HG03521 (cell line): ENCODE measurements around the gene AKAP10.
"Not testable (repeated sequence)": the region's sequence is repeated elsewhere in the genome, so short reads cannot be mapped to it uniquely, and the experiment has no call there.

Experiments
- ATAC-seq: cut with Tn5 transposase; IDR thresholded peaks from one replicate; pipeline ENCODE4 v1.9.1; 2021; ENCODE audit warnings: mild to moderate bottlenecking, moderate library complexity; ENCODE audit not compliant: unreplicated experiment

Gene AKAP10

DNA sequence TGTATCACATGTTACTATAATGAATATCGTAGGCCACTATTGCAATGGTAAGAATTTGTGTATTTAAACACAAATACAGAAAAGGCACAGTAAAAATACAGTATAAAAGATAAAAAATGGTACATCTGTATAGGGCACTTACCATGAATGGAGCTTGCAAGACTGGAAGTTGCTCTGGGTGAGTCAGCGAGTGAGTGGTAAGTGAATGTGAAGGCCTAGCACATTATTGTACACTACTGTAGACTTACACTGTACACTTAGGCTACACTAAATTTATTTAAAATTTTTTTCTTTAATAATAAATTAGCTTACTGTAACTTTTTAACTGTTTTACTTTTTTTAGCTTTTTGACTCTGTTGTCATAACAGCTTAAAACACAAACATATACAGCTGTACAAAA, 42.5 kb downstream of the AKAP10 start:
- no peak for ATAC-seq

GRCh38 chr17:19933628-19934027, 44.0 kb downstream of the AKAP10 start:
- ATAC-seq = no peak

- no peak for ATAC-seq
Observed at GRCh38 chr17:19933221-19933620, 44.4 kb downstream of the AKAP10 start.

DNA sequence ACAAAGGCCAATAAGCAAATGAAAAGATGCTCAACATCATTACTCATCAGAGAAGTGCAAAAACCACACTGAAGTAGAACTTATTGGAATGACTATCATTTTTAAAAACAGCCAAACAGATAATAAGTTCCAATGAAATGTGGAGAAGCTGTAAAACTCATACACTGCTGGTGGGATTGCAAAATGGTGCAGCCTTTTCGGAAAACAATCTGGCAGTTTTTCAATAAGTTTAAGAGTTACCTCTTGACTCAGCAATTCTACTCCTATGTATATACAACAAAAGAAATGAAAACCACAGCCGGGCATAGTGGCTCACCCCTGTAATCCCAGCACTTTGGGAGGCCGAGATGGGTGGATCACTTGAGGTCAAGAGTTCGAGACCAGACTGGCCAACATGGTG, 49.3 kb downstream of the AKAP10 start:
- ATAC-seq = no peak

DNA sequence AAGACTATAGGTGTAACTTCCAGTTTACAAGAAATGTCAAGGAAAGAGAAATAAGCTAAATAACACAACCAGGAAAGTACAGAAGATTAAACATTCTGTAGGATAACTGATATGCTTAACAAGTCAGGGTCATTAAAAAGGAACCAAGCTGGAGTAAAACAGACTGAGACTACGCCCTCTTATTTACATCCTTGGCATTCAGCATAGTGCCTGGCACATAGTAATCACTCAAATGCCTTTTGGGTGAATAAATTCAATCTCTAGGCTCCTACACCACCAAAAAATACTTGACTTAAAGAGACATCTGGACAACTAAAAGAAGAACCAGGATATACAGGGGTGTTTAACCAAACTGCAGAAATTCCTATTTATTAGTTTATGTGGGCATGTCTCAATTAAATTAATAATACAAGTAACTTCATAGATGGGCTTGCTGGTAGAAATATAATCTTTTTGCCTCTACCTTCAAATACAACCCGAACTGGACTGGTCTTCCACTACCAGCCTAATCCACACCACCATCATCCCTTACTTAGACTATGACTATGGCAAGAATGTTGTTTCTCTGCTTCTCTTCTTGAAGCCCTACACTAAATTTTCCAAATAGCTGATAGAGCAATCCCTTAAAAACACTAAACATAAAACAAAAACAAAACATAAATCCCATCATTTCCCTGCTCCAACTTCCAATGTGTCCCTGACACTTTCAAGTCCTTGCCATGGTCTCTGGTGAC, 62.2 kb downstream of the AKAP10 start:
- no peak for ATAC-seq

- no peak for ATAC-seq
Observed at GRCh38 chr17:19911033-19911432, 66.6 kb downstream of the AKAP10 start.

DNA sequence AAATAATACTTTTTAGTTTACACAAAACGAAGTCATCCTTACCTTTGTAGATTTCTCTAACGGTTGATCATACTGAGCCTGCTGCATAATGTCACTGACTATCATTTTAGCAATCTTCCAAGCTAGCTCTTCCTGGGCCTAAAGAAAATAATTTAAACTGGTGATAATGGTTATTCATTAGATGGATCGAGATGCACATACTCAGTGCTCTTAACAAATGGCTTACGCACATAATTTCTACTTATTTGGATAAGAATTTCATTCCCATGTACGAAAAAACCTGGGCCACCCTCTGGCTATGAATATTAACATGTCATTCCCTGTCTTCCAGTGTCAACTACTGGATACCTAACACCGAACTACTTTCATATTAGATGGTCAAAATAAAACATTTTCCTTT, 68.5 kb downstream of the AKAP10 start:
- no peak for ATAC-seq

- ATAC-seq = no peak
Observed at GRCh38 chr17:19905502-19905901, 72.1 kb downstream of the AKAP10 start.

- no peak for ATAC-seq
Observed at GRCh38 chr17:19904924-19905323, 72.7 kb downstream of the AKAP10 start.

GRCh38 chr17:19904412-19904811, 73.2 kb downstream of the AKAP10 start:
- ATAC-seq = no peak

GRCh38 chr17:19900809-19901208, 76.8 kb downstream of the AKAP10 start:
- no peak for ATAC-seq

DNA sequence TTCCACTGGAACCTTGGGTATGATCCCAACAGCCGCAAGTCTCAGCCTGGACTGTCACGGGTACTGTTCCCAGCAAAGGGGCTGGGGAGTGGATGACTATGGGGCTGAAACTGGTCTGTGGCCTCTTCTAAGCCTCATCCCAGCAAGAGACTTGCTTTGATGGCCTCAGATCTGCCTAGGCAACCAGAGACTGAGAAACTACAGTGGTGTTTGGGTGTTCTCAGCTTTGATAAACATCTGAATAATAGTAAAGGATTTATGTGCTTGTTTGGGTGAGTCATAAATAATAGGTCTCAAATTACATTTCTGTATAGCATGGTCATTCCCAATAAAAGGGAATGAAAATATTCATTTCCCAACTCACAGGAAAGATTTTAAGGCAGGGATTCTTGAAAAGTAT, 79.7 kb downstream of the AKAP10 start:
- ATAC-seq = no peak

GRCh38 chr17:19897090-19897837, 80.4 kb downstream of the AKAP10 start:
- no peak for ATAC-seq

- ATAC-seq = no peak
Observed at GRCh38 chr17:19896679-19897078, 80.9 kb downstream of the AKAP10 start.

DNA sequence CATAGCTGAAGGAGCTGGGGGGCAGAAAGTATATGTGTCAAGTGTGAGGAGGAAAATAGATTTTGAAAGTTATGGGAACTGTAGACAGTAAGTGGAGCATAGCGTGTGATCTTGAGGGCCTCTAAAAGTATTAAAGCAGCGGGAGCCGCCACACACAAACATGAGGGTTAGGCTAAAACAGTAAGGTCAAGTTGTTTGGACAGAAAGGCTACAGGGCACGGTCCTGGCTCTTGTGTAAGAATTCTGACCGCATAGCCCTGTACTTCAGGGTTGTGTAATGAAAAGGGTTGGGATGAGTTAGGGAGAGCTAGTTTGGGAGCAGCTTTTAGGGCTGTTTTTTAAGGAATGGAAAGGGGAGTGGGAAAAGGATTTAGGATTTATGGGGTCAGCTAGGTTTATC, 87.1 kb downstream of the AKAP10 start:
- ATAC-seq = not testable (repeated sequence)

DNA sequence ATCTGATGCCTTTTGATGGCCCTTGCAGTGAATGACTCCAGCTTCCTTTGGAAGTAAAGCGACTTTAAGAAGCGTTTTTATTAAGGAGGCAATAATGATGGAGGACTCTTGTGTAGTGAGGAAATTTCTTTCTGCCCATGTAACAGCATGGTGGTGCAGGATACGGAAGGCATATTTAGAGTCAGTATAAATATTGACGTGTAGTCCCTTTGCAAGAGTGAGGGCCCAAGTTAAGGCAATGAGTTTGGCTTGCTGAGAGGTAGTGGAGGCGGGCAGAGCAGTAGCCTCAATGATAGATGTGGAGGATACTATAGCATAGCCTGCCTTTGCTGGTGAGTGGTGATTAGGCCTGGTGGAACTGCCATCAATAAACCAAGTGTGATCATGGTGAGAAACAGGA, 87.6 kb downstream of the AKAP10 start:
- not testable (repeated sequence) for ATAC-seq

GRCh38 chr17:19886116-19886515, 91.5 kb downstream of the AKAP10 start:
- ATAC-seq = no peak

DNA sequence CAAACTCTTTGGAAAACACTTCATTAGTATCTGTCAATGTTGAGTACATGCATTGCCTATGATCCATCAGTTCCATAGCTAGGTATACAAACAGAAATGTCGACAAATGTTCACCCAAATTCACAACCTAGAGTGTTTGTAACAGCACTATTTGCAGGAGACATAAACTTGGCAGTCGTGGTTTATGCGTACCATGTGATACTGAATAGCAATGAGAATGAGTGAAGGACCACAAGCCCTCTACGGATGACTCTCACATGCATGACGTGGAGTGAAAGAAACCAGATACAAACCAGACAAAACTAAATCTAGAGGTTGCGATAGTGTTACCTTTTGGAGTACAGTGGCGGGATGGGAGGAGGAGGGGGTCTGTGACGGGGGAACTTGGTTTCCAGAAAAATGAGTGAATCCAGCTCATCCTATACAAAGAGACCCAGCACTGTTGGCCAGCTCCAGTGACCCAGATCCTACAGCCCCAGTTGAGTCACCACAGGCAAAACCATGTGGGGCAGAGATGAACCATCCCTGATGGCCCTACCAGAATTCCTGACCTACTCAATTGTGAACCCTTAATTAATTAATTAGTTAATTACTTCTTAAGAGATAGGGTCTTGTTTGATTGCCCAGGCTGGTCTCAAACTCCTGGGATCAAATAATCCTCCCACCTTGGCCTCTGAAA, 94.0 kb downstream of the AKAP10 start:
- no peak for ATAC-seq

DNA sequence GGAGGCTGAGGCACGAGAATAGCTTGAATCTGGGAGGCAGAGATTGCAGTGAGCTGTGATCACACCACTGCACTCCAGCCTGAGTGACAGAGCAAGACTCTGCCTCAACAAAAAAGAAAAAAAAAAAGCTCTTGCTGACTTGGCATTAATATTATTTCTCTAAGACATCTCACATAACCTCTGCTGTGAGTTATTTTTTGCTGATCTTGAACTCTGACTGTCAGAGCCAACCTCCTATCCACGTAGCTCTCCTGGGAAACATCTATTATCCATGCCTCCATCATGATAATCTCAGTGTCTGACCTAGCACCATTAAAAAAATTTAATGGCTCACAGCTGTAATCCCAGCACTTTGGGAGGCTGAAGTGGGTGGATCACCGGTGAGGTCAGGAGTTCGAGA, 97.2 kb downstream of the AKAP10 start:
- ATAC-seq = no peak

DNA sequence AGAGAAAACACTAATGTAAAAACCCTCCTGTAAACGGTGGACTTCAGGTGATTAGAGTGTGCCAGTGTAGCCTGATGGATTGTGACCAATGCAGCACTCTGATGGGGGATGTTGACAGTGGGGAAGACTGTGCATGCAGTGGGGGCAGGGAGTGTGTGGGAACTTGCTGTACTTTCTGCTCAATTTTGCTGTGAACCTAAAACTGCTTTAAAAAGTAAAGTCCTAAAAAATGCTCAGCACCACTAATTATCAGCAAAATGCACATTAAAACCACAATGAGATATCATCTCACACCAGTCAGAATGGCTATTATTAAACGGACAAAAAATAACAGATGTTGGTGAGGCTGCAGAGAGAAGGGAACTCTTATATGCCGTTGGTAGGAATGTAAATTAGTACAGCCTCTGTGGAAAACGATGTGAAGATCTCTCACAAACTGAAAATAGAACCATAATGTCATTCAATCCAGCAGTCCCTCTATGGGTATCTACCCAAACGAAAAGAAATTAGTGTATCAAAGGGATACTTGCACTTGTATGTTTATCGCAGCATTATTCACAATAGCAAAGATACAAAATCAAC, 100.2 kb downstream of the AKAP10 start:
- no peak for ATAC-seq

- no peak for ATAC-seq
Observed at GRCh38 chr17:19876529-19877161, 101.0 kb downstream of the AKAP10 start.
